ENCODE results near the gene IFITM1. TPM values are rescaled to one million over a fixed set of nuclear protein-coding genes. Genes with fewer than 3 reads are reported as not detected.
"Not testable (repeated sequence)": the region's sequence is repeated elsewhere in the genome, so short reads cannot be mapped to it uniquely, and the experiment has no call there.

Gene IFITM1
- total RNA-seq, 1 donor = 276 TPM

- no peak overlapping the region for H3K4me3 ChIP-seq (ENCODE audit: low read length)
- peaks cover 58% of the 10 kb centered on the region for H3K4me1 ChIP-seq (ENCODE audit: insufficient read depth, low read length)
- no peaks in the 10 kb centered on the region for H3K27me3 ChIP-seq (ENCODE audit: insufficient read depth, low read length)
- no peaks in the 10 kb centered on the region for H3K9me3 ChIP-seq (ENCODE audit: low read depth, low read length)
Observed at GRCh38 chr11:331358-332060, 17.7 kb downstream of the IFITM1 start.

- peaks cover 50% of the 10 kb centered on the region for H3K4me1 ChIP-seq (ENCODE audit: insufficient read depth, low read length)
- H3K9me3 ChIP-seq (ENCODE audit: low read depth, low read length) = no peaks in the 10 kb centered on the region
- H3K27me3 ChIP-seq (ENCODE audit: insufficient read depth, low read length) = no peaks in the 10 kb centered on the region
- no peak overlapping the region for H3K4me3 ChIP-seq (ENCODE audit: low read length)
Observed at GRCh38 chr11:332651-333480, 19.0 kb downstream of the IFITM1 start.

GRCh38 chr11:333616-334263 is 19.9 kb downstream of the IFITM1 start:
- H3K27me3 ChIP-seq (ENCODE audit: insufficient read depth, low read length); H3K4me3 ChIP-seq (ENCODE audit: low read length); H3K9me3 ChIP-seq (ENCODE audit: low read depth, low read length): not testable (repeated sequence)
- H3K4me1 ChIP-seq (ENCODE audit: insufficient read depth, low read length) = peaks cover 45% of the 10 kb centered on the region

GRCh38 chr11:334264-334994 is 20.6 kb downstream of the IFITM1 start:
- H3K9me3 ChIP-seq (ENCODE audit: low read depth, low read length) = no peaks in the 10 kb centered on the region
- H3K4me1 ChIP-seq (ENCODE audit: insufficient read depth, low read length) = peaks cover 41% of the 10 kb centered on the region
- H3K4me3 ChIP-seq (ENCODE audit: low read length) = no peak overlapping the region
- no peaks in the 10 kb centered on the region for H3K27me3 ChIP-seq (ENCODE audit: insufficient read depth, low read length)

GRCh38 chr11:335779-336658 is 22.2 kb downstream of the IFITM1 start:
- no peaks in the 10 kb centered on the region for H3K9me3 ChIP-seq (ENCODE audit: low read depth, low read length)
- H3K4me3 ChIP-seq (ENCODE audit: low read length) = no peak overlapping the region
- no peaks in the 10 kb centered on the region for H3K27me3 ChIP-seq (ENCODE audit: insufficient read depth, low read length)
- peaks cover 25% of the 10 kb centered on the region for H3K4me1 ChIP-seq (ENCODE audit: insufficient read depth, low read length)

- Histone ChIP-seq H3K9me3 (ENCODE audit: low read depth, low read length) (no peaks in the 10 kb centered on the region), H3K4me1 (ENCODE audit: insufficient read depth, low read length) (peaks cover 22% of the 10 kb centered on the region), H3K4me3 (ENCODE audit: low read length) (no peak overlapping the region), H3K27me3 (ENCODE audit: insufficient read depth, low read length) (no peaks in the 10 kb centered on the region)
Observed at GRCh38 chr11:336659-337198, 22.9 kb downstream of the IFITM1 start.

GRCh38 chr11:337711-338110 is 23.9 kb downstream of the IFITM1 start:
- Histone ChIP-seq H3K27me3 (ENCODE audit: insufficient read depth, low read length) (no peaks in the 10 kb centered on the region), H3K4me3 (ENCODE audit: low read length) (no peak overlapping the region), H3K9me3 (ENCODE audit: low read depth, low read length) (no peaks in the 10 kb centered on the region), H3K4me1 (ENCODE audit: insufficient read depth, low read length) (peaks cover 23% of the 10 kb centered on the region)

- no peaks in the 10 kb centered on the region for H3K9me3 ChIP-seq (ENCODE audit: low read depth, low read length)
- H3K4me3 ChIP-seq (ENCODE audit: low read length) = no peak overlapping the region
- H3K27me3 ChIP-seq (ENCODE audit: insufficient read depth, low read length) = no peaks in the 10 kb centered on the region
- H3K4me1 ChIP-seq (ENCODE audit: insufficient read depth, low read length) = peaks cover 23% of the 10 kb centered on the region
Observed at GRCh38 chr11:339963-340362, 26.1 kb downstream of the IFITM1 start.

- H3K4me3 ChIP-seq (ENCODE audit: low read length) = no peak overlapping the region
- no peaks in the 10 kb centered on the region for H3K27me3 ChIP-seq (ENCODE audit: insufficient read depth, low read length)
- H3K4me1 ChIP-seq (ENCODE audit: insufficient read depth, low read length) = peaks cover 16% of the 10 kb centered on the region
- no peaks in the 10 kb centered on the region for H3K9me3 ChIP-seq (ENCODE audit: low read depth, low read length)
Observed at GRCh38 chr11:340539-341512, 27.0 kb downstream of the IFITM1 start.

GRCh38 chr11:342328-342727 is 28.5 kb downstream of the IFITM1 start:
- no peaks in the 10 kb centered on the region for H3K27me3 ChIP-seq (ENCODE audit: insufficient read depth, low read length)
- H3K4me1 ChIP-seq (ENCODE audit: insufficient read depth, low read length) = peaks cover 6% of the 10 kb centered on the region
- H3K9me3 ChIP-seq (ENCODE audit: low read depth, low read length) = no peaks in the 10 kb centered on the region
- H3K4me3 ChIP-seq (ENCODE audit: low read length) = no peak overlapping the region

- peaks cover 6% of the 10 kb centered on the region for H3K4me1 ChIP-seq (ENCODE audit: insufficient read depth, low read length)
- no peaks in the 10 kb centered on the region for H3K9me3 ChIP-seq (ENCODE audit: low read depth, low read length)
- H3K4me3 ChIP-seq (ENCODE audit: low read length) = no peak overlapping the region
- no peaks in the 10 kb centered on the region for H3K27me3 ChIP-seq (ENCODE audit: insufficient read depth, low read length)
Observed at GRCh38 chr11:344836-345578, 31.2 kb downstream of the IFITM1 start.

- Histone ChIP-seq H3K4me3 (ENCODE audit: low read length) (no peak overlapping the region), H3K9me3 (ENCODE audit: low read depth, low read length) (no peaks in the 10 kb centered on the region), H3K4me1 (ENCODE audit: insufficient read depth, low read length) (peaks cover 19% of the 10 kb centered on the region), H3K27me3 (ENCODE audit: insufficient read depth, low read length) (no peaks in the 10 kb centered on the region)
Observed at GRCh38 chr11:346529-346928, 32.7 kb downstream of the IFITM1 start.

Data from mononuclear cell (primary cell).